Astrocyte of the cerebellum (primary cell): ENCODE data around the gene NAALADL1.

Source experiments
- DNase-seq: peaks from one replicate; pipeline ENCODE4 v3.0.0-alpha.2; 2011; ENCODE audit warnings: low read depth
- H3K4me3 ChIP-seq: 2 replicates; pipeline ENCODE4 v1.5.1; 2011; ENCODE audit warnings: mild to moderate bottlenecking, low read depth, low read length, moderate library complexity
- CTCF ChIP-seq: IDR thresholded peaks from 2 replicates; pipeline ENCODE4 v1.5.1; 2012; ENCODE audit warnings: low read length, low read depth, moderate library complexity, mild to moderate bottlenecking; ENCODE audit errors: missing control alignments
- in situ Hi-C: cut with HindIII; loops from 2 replicates; pipeline ENCODE4 v1.10.0; 2017; ENCODE audit warnings: low sequenced_read_pairs

Gene NAALADL1

GRCh38 chr11:65087827-65088226 lies 29.5 kb upstream of the NAALADL1 start:
- no peak overlapping the region for H3K4me3 ChIP-seq
- TF ChIP-seq CTCF, result no peak
- in situ Hi-C loops, result no loop called here
- no peak for DNase-seq

GRCh38 chr11:65087216-65087615 lies 28.9 kb upstream of the NAALADL1 start:
- no peak overlapping the region for H3K4me3 ChIP-seq
- TF ChIP-seq CTCF, result no peak
- in situ Hi-C loops, result no loop called here
- DNase-seq, result no peak

GRCh38 chr11:65086809-65087208 lies 28.5 kb upstream of the NAALADL1 start:
- no peak overlapping the region for H3K4me3 ChIP-seq
- DNase-seq, result no peak
- in situ Hi-C loops, result no loop called here
- TF ChIP-seq CTCF, result no peak

- TF ChIP-seq CTCF, result no peak
- no peak for DNase-seq
- no peak overlapping the region for H3K4me3 ChIP-seq
- in situ Hi-C loops, result no loop called here
Measured at GRCh38 chr11:65085446-65085845, 27.1 kb upstream of the NAALADL1 start.

GRCh38 chr11:65084598-65085375 lies 26.4 kb upstream of the NAALADL1 start:
- peak overlapping the region; percentile 71 for H3K4me3 ChIP-seq
- in situ Hi-C loops, result no loop called here
- DNase-seq, result no peak
- no peak for TF ChIP-seq CTCF

- peak within 1 kb of the TSS; percentile 71 for H3K4me3 ChIP-seq
- DNase-seq, result peak; percentile 88
- in situ Hi-C loops, result no loop called here
- TF ChIP-seq CTCF, result no peak
Measured at GRCh38 chr11:65083834-65084597, 25.7 kb upstream of the NAALADL1 start, which contains the start of the genes CDCA5 and ZFPL1. Gene CDCA5 (minus strand): TSS chr11:65084040. CDS start chr11:65083978, 62 bp downstream. Gene ZFPL1 (plus strand): TSS chr11:65084222. CDS start chr11:65084699, 477 bp downstream.
